ENCODE data around the gene APOBEC2. TPM values are rescaled to one million over a fixed set of nuclear protein-coding genes. Genes with fewer than 3 reads are reported as not detected.
A peak's percentile ranks its signal among the peaks of the same experiment; 100 is the strongest.

Gene APOBEC2
- polyA plus RNA-seq, 4 donors = 0.32 to 0.73 (median 0.34) TPM; not detected in 1

DNA sequence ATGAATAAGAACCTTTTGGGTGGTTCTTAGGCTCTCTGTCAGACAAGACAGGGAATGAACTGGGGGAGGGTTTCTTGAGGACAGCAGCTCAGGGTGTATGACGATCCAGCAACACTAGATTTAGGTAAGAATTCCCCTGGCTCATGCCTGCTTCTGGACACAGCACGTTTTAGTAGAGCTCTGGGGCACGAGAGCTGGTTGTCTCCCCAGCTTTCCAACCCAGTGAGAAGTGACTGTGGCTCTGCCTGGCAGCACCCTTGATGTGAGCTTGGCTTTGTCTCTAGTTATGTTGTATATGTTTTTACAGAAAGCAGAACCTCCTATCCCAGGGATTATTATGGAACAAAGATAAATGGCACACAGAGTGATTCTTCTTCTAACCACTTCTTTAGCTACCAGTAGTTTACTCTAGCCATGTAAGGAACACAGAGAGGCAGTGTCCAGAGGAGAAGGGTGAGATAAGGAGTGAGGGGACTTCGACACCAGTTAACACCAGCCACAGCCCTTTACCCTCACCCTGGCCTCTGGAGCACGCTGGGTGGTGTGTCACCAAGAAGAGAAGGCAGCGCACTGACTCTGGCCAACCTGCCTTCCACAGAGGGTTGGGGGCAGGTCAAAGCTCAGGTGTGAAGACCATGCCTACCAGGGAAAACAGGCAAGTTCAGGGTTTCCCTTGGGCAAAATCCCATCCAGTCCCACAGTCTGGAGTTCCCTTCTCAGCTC is 3.9 kb downstream of the APOBEC2 start:
- DNase-seq (ENCODE audit: low read depth in 4 of 4, low spot score in 3 of 4) = no peak

- no peak for DNase-seq (ENCODE audit: low read depth in 4 of 4, low spot score in 3 of 4)
These were observed 5.8 kb downstream of the APOBEC2 start for GRCh38 chr6:41058783-41059181.

- no peak for DNase-seq (ENCODE audit: low read depth in 4 of 4, low spot score in 3 of 4)
These were observed 6.6 kb downstream of the APOBEC2 start for GRCh38 chr6:41059556-41059955.

DNA sequence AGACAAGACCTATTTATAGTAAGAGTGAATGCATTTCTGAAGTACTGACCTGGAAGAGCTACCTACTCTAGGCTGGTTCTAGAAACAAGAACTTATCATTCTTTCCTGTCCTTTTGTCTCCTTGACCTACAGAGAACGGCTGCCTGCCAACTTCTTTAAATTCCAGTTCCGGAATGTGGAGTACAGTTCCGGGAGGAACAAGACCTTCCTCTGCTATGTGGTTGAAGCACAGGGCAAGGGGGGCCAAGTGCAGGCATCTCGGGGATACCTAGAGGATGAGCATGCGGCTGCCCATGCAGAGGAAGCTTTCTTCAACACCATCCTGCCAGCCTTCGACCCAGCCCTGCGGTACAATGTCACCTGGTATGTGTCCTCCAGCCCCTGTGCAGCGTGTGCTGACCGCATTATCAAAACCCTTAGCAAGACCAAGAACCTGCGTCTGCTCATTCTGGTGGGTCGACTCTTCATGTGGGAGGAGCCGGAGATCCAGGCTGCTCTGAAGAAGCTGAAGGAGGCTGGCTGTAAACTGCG is 8.3 kb downstream of the APOBEC2 start:
- DNase-seq (ENCODE audit: low read depth in 4 of 4, low spot score in 3 of 4) = no peak

GRCh38 chr6:41062056-41062455 is 9.1 kb downstream of the APOBEC2 start:
- DNase-seq (ENCODE audit: low read depth in 4 of 4, low spot score in 3 of 4) = no peak

DNA sequence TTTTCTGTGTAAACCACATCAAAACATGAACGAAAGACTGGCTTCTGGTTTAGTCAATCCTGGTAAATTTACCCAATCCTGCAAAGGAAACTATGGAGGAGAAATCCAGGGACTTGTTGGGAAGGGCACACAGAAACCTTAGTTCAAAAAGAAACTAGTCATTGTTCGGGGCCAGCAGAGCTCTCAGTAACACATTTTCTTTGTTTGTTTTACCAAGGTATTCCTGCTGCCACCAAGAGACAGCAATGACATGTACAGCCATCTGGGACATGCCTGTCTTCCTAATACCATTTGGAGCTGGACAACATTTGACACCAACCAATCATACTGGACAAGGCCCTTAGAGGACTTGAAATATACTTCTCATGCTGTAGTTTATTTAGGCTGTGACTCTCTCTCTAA is 10.9 kb downstream of the APOBEC2 start:
- no peak for DNase-seq (ENCODE audit: low read depth in 4 of 4, low spot score in 3 of 4)

DNA sequence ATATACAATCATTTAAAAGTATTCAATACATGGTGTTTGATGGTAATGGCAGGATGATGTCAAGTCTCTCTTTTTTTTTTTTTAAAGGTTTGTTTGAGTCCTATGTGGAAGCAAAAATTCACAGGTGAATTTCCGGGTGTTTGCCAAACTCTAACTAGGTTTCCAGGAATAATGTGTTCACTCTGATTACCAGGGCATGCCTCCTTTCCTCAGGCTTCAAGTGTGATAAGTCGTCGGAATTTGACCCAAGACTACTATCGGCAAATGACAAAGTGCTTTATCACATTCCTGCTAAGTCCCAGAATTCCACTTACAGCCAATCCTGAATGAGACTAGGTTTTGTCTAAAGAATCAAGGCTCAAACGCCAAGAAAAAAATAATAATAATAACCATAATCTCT is 11.8 kb downstream of the APOBEC2 start:
- no peak for DNase-seq (ENCODE audit: low read depth in 4 of 4, low spot score in 3 of 4)

GRCh38 chr6:41065550-41066026 is 12.6 kb downstream of the APOBEC2 start:
- DNase-seq (ENCODE audit: low read depth in 4 of 4, low spot score in 3 of 4) = no peak

GRCh38 chr6:41066867-41067304 is 13.9 kb downstream of the APOBEC2 start:
- peak in 1 of 4 donors; percentile 62 for DNase-seq (ENCODE audit: low read depth in 4 of 4, low spot score in 3 of 4)

DNA sequence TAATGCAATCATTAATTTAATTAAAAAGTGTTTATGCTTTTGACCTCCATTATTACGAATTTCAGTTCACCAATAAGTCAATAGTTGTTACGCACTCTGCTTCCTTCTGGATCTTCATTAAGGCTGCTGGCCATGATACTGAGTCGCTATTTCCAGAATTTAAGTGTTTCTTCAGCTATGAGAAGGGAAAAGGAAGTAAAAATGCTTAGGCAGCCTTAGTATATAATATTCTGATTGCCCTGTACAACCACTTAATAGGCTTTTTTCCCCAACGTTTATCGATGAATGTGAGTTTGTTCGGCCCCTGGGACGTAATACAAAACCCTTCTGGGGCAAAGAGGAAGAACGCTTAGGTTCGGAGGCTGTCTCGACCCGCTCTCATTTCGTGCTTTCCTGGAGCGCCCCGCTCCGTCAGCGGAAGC is 18.5 kb downstream of the APOBEC2 start:
- peak in 1 of 4 donors; percentile 78 for DNase-seq (ENCODE audit: low read depth in 4 of 4, low spot score in 3 of 4)

- DNase-seq (ENCODE audit: low read depth in 4 of 4, low spot score in 3 of 4) = peak; percentile 99 to 100 (median 99)
These were observed 19.2 kb downstream of the APOBEC2 start, which contains the start of gene OARD1 for GRCh38 chr6:41071923-41072835. TSS of gene OARD1 (minus strand) at chr6:41072356. CDS start at chr6:41071634, 722 bp downstream.

- no peak for DNase-seq (ENCODE audit: low read depth in 4 of 4, low spot score in 3 of 4)
These were observed 19.8 kb downstream of the APOBEC2 start, which contains the start of gene NFYA for GRCh38 chr6:41072836-41073202. TSS of gene NFYA (plus strand) at chr6:41072974. CDS start at chr6:41079090, 6,116 bp downstream.

DNA sequence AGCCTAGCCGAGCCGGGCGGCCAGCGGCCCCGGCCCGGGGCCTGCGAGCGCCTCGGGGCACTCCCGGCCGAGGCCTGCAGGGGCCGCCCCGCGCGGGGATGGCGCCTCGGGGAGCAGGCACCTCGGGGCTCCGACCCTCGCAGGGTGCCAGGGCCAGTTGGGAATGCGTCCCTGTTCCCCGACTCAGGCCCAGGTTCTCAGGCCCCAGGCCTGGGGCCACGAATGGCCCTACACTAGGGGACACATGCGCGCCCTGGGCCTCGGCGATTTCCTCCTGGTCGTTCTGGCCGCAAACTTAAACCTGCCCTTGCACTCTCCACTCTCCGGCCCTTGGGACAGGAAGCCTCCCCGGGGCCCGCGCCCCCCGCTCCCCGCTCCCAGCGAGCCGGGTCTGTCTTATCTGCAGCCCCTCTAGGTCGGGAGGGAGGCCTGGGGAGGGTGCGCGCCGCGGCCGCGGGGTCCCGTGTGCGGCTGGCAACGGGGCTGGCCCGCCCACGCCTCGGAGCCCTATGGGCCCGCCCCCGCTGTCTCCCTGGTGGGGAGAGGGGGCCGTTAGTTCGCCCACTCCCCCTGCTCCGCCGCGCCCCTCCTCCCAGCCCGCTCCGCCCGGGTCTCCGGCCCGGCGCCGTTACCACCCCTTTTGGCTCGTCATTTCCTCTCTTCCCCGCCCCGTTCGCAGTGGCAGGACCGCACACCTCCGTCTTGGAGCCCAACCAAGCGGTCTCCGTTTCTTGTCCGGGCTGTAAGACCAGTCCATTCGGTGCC is 20.4 kb downstream of the APOBEC2 start:
- DNase-seq (ENCODE audit: low read depth in 4 of 4, low spot score in 3 of 4) = peak; percentile 73 to 79 (median 78)

DNA sequence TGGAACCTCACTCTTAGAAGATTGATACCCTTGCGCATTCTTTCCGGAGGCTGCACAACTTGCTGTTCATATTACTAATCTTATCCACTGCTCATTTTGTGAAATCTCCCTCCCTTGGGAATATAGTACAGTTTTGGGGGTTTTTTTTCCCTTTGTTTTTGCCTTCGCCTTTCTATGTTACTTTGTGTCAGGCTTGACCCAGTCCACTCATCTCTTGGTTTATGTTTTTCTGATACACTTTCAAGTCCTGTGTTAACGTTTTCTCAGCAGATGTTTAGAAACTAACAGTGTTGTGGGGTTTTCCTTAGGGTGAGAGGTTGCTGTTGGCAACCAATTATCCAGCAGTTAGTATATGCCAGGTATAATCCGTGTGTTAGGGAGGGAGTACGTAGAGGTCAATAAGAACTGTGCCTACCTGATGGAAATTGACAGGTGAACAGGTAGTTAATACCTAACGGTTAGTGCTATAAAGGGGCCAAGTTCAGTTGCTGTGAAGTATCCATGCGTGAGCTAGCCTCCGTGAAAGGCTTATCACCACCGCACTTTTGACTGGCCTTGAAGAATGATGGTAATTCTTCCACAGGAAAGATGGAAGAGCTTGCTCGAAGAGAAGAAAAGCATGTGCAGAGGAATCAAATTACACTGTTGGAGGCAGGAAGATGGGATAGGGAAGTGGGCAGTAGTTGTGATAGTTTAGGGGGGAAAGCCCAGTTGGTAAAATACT is 21.1 kb downstream of the APOBEC2 start:
- no peak for DNase-seq (ENCODE audit: low read depth in 4 of 4, low spot score in 3 of 4)

DNA sequence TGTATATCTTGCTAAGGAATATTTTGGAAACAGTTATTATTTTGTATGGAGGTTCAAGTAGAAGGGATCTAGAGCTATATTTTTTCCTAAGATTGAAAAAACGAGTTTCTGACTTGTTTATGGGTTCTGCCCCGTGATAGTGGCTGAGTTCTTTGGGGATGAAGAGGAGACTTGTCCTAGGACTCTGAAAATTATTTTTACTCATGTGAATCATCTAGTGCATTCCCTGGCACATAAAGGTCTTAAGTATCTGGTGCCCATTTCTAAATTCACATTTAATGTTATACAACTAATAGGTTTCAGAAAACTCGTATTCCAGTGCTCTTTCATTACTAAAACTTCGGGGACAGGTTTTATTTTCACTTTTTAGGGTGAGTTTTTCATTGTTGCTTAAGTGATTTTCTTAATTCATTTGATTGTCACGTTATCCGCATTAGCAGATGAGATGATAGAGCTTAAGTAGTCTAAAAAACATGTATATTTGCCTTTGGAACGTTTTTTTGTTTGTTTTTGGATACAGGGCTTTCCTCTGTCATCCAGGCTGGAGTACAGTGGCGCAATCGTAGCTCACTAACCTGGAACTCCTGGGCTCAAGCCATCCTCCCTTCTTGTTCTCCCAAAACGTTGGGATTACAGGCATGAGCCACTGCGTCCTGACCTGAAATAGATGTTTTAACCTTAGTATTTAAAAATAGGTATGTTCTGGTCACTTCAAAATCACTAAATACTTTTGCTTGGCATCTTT is 21.9 kb downstream of the APOBEC2 start:
- DNase-seq (ENCODE audit: low read depth in 4 of 4, low spot score in 3 of 4) = no peak

GRCh38 chr6:41075651-41076626 is 22.9 kb downstream of the APOBEC2 start:
- DNase-seq (ENCODE audit: low read depth in 4 of 4, low spot score in 3 of 4) = no peak

- DNase-seq (ENCODE audit: low read depth in 4 of 4, low spot score in 3 of 4) = no peak
These were observed 24.5 kb downstream of the APOBEC2 start for GRCh38 chr6:41077536-41077935.

GRCh38 chr6:41078101-41078500 is 25.1 kb downstream of the APOBEC2 start:
- no peak for DNase-seq (ENCODE audit: low read depth in 4 of 4, low spot score in 3 of 4)

All from left renal pelvis (tissue), 4 donors.